Esophagus muscularis mucosa (tissue), 4 donors: ENCODE results near the gene CLDND2. TPM values are rescaled to one million over a fixed set of nuclear protein-coding genes. Genes with fewer than 3 reads are reported as not detected.

Experiments used
- DNase-seq: peaks from one replicate; pipeline ENCODE4 v3.0.0-alpha.2; 2017; ENCODE audit errors: extremely low spot score
- H3K27ac ChIP-seq, 4 donors: fragments of 200-600 bp; sonication (generic); replicated peaks in 1 of 4; 1 replicate in 3 of 4; 2 replicates in 1 of 4; pipeline ENCODE4 v1.5.1; 2016 to 2019; ENCODE audit warnings: mild to moderate bottlenecking in 1 of 4
- H3K27me3 ChIP-seq, 4 donors: fragments of 200-600 bp; sonication (generic); one replicate each; pipeline versions ENCODE4 v1.5.1 to v1.6.0; 2016 to 2019
- H3K36me3 ChIP-seq, 4 donors: fragments of 200-600 bp; sonication (generic); one replicate each; pipeline ENCODE4 v1.5.1; 2016 to 2019
- H3K4me1 ChIP-seq, 4 donors: fragments of 200-600 bp; sonication (generic); one replicate each; pipeline ENCODE4 v1.5.1; 2016 to 2019
- H3K4me3 ChIP-seq, 4 donors: fragments of 200-600 bp; sonication (generic); 1 replicate in 2 of 4; 2 replicates in 2 of 4; pipeline ENCODE4 v1.5.1; 2016 to 2019; ENCODE audit warnings: mild to moderate bottlenecking in 4 of 4, moderate library complexity in 1 of 4
- H3K9me3 ChIP-seq, 4 donors: fragments of 200-600 bp; sonication (generic); 1 replicate in 3 of 4; 2 replicates in 1 of 4; pipeline ENCODE4 v1.5.1; 2016 to 2019
- EP300 ChIP-seq: sonication (generic); formaldehyde crosslinking; IDR thresholded peaks from one replicate; pipeline ENCODE4 v1.6.1; 2017; ENCODE audit warnings: antibody characterized with exemption
- POLR2A ChIP-seq: fragments of 450-650 bp; IDR thresholded peaks from one replicate; pipeline ENCODE4 v1.6.1; 2017; ENCODE audit warnings: antibody characterized with exemption, moderate library complexity, mild to moderate bottlenecking, low read depth
- POLR2AphosphoS5 ChIP-seq, 2 donors: sonication (generic); formaldehyde crosslinking; IDR thresholded peaks; one replicate each; pipeline ENCODE4 v1.6.1; 2017; ENCODE audit warnings: antibody characterized with exemption in 2 of 2
- WGBS: methylation state at CpG from one replicate; pipeline ENCODE4 v1.1.5; 2018; 5-methylcytosine and 5-hydroxymethylcytosine counted together
- intact Hi-C: fragments of 100-400 bp; cut with DNase I; formaldehyde crosslinking; loops from one replicate; pipeline ENCODE4 v1.15.1; 2023
- total RNA-seq, 4 donors: library from RNA; depleted of rRNA; stranded (reverse); fragments of >200 nt; gene quantifications; one replicate each; pipeline versions ENCODE4 v1.1.0 to v1.2.1, GENCODE V29; 2016
- TF ChIP-seq, protein P1 (sequence below), 3 experiments: fragments of 200-600 bp in 2 of 3; fragments of 450-650 bp in 1 of 3; sonication (generic) in 2 of 3; IDR thresholded peaks; one replicate each; pipeline ENCODE4 v1.5.1; 2017 to 2019; ENCODE audit warnings: antibody characterized with exemption in 3 of 3, mild to moderate bottlenecking in 2 of 3, moderate library complexity in 1 of 3

Gene CLDND2
- total RNA-seq, 4 donors from 2014 or later, result not detected

DNA sequence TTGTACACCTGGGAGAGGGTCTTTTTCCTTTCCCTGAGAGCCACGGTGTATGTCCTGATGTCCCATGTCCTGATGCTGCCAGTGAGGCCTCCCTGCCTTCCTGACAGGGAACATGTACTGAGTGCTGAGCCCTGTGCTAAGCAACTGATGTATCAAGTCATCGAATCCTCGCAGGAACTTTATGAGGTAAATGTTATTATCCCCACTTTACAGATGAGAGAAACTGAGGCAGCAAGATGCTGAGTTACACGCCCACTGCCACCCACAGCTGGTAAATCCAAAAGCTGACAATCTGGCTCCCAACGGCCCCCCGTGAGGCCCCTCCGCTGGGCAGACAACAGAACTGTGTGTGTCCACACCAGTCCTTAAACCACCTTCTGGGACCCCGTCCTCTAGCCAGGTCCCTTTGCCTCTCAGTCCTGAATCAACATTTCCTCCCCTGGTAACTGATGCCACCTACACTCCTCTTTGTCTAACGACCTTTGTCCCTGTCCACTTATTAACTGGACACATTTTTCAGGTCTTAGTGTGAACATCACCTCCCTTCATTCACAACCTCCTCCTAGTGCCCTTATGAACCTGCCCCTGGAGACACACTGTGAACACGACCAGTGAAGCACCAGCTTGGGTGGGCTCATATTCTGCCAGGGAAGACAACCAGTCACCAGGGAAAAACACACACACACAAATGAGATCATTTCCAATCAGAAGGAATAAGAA, 21.4 kb downstream of the CLDND2 start:
- Histone ChIP-seq H3K36me3 (peaks cover 19 to 80% (median 62%) of the 10 kb centered on the region in 4 donors), H3K27me3 (no peaks in the 10 kb centered on the region), H3K27ac (no peak overlapping the region), H3K9me3 (no peaks in the 10 kb centered on the region), H3K4me1 (peaks cover 0 to 8% (median 0%) of the 10 kb centered on the region in 4 donors), H3K4me3 (no peak overlapping the region)
- intact Hi-C loops, result loop anchor here (10.0 kb wide), 1 partner anchor 337 kb away; no protein-coding TSS in a partner anchor
- TF ChIP-seq, protein P1, sequence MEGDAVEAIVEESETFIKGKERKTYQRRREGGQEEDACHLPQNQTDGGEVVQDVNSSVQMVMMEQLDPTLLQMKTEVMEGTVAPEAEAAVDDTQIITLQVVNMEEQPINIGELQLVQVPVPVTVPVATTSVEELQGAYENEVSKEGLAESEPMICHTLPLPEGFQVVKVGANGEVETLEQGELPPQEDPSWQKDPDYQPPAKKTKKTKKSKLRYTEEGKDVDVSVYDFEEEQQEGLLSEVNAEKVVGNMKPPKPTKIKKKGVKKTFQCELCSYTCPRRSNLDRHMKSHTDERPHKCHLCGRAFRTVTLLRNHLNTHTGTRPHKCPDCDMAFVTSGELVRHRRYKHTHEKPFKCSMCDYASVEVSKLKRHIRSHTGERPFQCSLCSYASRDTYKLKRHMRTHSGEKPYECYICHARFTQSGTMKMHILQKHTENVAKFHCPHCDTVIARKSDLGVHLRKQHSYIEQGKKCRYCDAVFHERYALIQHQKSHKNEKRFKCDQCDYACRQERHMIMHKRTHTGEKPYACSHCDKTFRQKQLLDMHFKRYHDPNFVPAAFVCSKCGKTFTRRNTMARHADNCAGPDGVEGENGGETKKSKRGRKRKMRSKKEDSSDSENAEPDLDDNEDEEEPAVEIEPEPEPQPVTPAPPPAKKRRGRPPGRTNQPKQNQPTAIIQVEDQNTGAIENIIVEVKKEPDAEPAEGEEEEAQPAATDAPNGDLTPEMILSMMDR (IDR thresholded peaks at IDR 0.05), result no peak
- TF ChIP-seq EP300 (no peak), POLR2A (no peak), POLR2AphosphoS5 (IDR thresholded peaks at IDR 0.05) (no peak)
- DNase-seq, result no peak
- 92% methylated on average over 10 of the region's 10 CpGs for WGBS

DNA sequence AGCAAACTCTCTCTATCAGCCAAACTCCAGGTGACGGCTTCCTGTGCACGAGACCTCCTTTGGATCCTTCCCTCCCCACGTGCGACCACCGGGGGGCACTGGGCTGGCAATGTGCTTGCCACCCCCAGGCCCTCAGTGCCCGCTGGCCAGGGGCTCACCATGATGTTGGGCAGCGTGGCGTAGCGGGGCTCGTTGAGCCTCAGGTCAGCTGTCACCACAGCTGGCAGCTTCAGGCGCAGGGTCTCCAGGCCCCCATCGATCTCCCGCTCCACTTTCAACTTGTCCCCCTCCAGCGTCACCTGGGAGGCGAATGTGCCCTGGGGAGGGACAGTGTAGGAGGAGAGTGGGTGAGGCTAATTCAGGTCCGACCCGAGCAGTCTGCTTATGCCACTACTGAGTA, 22.1 kb downstream of the CLDND2 start:
- intact Hi-C loops, result loop anchor here (10.0 kb wide), 1 partner anchor 338 kb away; no protein-coding TSS in a partner anchor
- Histone ChIP-seq H3K27ac (no peak overlapping the region), H3K36me3 (peaks cover 19 to 74% (median 56%) of the 10 kb centered on the region in 4 donors), H3K9me3 (no peaks in the 10 kb centered on the region), H3K27me3 (no peaks in the 10 kb centered on the region), H3K4me1 (peaks cover 0 to 14% (median 0%) of the 10 kb centered on the region in 4 donors), H3K4me3 (no peak overlapping the region)
- no peak for DNase-seq
- WGBS, result 90% methylated on average over 9 of the region's 17 CpGs
- TF ChIP-seq POLR2AphosphoS5 (IDR thresholded peaks at IDR 0.05) (no peak), EP300 (no peak), POLR2A (no peak)
- TF ChIP-seq, protein P1 (IDR thresholded peaks at IDR 0.05), result no peak

DNA sequence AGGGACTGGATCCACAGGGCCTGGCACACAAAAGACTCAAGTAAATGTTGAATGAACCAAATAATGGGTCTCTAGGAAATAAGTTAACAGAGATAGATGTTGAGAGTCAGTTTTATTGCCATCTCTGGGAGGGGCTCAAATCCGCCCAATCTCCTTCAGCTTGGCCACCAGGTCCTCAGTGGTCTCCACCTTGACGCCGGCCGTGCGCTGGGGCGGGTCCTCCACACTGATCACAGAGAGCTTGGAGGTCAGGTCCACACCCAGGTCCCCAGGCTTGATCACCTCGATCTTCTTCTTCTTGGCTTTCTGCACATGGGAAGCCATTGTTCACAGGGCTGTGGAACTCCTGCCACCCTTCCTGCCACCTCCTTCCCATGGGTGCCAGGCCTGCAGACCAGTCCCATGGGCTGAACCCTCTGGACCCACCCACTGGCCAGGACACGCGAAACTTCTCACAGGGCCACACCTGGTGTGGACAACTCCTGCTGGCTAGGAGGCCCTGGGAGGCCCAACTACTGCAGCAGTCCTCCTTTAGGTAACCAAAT, 23.7 kb downstream of the CLDND2 start:
- WGBS, result 99% methylated on average over 9 of the region's 9 CpGs
- no peak for DNase-seq
- Histone ChIP-seq H3K36me3 (peaks cover 12 to 58% (median 40%) of the 10 kb centered on the region in 4 donors), H3K27ac (no peak overlapping the region), H3K4me3 (no peak overlapping the region), H3K4me1 (peaks cover 2 to 29% (median 11%) of the 10 kb centered on the region in 4 donors), H3K27me3 (no peaks in the 10 kb centered on the region), H3K9me3 (no peaks in the 10 kb centered on the region)
- TF ChIP-seq, protein P1 (IDR thresholded peaks at IDR 0.05), result no peak
- TF ChIP-seq EP300, result no peak
- intact Hi-C loops, result loop anchor here (10.0 kb wide), 1 partner anchor 340 kb away; no protein-coding TSS in a partner anchor

DNA sequence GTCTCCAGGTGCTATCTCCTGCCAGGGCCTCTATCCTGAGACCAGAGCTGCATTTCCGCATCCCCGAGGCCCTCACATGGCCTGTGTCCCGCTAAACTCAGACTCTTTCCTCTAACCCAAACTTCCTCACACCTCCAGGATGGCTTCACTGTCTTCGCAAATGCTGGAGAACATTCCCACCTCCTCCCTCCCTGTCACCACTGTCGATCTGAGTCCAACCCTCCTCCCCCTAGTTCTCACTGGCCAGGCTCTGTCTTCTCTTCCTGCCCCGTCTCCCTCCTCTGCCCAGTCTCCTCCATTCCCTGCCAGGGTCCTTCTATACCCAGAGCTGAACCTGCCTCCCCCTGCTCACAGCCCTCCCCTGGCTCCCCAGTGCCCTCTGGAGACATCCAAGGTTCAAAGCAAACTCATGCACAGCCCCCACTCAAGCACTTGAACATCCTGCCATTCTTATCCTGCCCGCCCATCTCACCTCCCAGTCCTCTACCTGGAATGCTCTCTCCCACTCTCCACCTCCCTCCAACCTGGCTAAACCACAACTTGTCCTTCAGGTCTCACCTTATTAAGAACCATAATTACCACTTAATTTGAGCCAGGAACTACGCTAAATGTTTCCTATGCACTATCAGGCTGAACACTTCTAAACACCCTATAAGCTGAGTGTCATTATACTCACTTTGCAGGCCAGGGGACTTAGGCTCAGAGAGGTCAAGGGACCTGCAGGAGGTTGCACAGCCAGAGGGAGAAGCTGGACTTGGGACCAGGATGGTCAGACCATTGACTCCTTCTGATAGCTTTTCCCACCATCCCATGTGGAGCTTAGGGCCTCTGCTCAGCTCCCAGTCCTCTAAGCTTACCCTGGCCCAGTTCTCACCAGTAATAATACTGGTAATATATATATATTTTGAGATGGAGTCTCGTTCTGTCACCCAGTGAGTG, 25.9 kb downstream of the CLDND2 start:
- DNase-seq, result no peak
- no peaks in the 10 kb centered on the region for H3K27me3 ChIP-seq
- WGBS, result 57% methylated on average over 9 of the region's 9 CpGs
- peak overlapping the region in 3 of 4 donors; percentile 13 to 92 (median 85) for H3K27ac ChIP-seq
- H3K4me3 ChIP-seq, result no peak overlapping the region
- no peaks in the 10 kb centered on the region for H3K9me3 ChIP-seq
- H3K36me3 ChIP-seq, result peaks cover 8 to 37% (median 31%) of the 10 kb centered on the region in 4 donors
- no peak for TF ChIP-seq EP300
- TF ChIP-seq POLR2AphosphoS5 (IDR thresholded peaks at IDR 0.05), result no peak
- TF ChIP-seq, protein P1 (IDR thresholded peaks at IDR 0.05), result no peak
- TF ChIP-seq POLR2A, result no peak
- peaks cover 6 to 45% (median 24%) of the 10 kb centered on the region in 4 donors for H3K4me1 ChIP-seq
- intact Hi-C loops, result loop anchor here (5.0 to 10.0 kb wide), 2 partner anchors 49 to 342 kb away; partner anchors contain the start of gene C19orf84
